HG03064 (cell line): Measurements from ENCODE around the gene SASH1.
A peak's percentile ranks its signal among the peaks of the same experiment; 100 is the strongest.

Source experiments
- ATAC-seq: cut with Tn5 transposase; IDR thresholded peaks from one replicate; pipeline ENCODE4 v1.9.1; 2021; ENCODE audit warnings: low read depth; ENCODE audit not compliant: unreplicated experiment

SASH1 gene

GRCh38 chr6:148342350-148343046 is at the start of gene SASH1:
TSS of gene SASH1 (plus strand) at chr6:148342838. CDS start at chr6:148343068, 230 bp downstream.
- ATAC-seq: peak; percentile 65

GRCh38 chr6:148293181-148293995 is 49.2 kb upstream of the SASH1 start:
- no peak for ATAC-seq

- ATAC-seq: no peak
These were observed 48.6 kb upstream of the SASH1 start for GRCh38 chr6:148294059-148294458.

GRCh38 chr6:148295261-148295887 is 47.3 kb upstream of the SASH1 start:
- no peak for ATAC-seq

DNA sequence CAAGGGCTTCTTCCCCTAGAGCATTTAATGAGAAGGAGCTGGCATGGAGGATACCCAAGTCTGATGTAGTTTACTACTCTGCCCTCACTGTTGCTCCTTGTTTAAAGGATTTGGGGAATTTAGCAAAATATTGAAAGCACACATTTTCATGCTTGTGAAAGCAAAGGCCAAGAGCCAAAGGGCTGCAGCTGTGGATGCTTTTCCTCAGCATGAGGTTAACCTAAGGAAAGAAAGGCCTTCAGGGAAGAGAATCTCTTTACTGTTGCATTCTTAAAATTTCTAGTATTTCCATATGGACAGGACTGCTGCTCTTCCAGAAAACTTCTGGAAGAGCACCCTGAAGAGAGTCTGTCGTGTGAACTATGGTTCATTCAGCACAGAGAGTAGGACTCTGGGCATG is 45.9 kb upstream of the SASH1 start:
- ATAC-seq: no peak

DNA sequence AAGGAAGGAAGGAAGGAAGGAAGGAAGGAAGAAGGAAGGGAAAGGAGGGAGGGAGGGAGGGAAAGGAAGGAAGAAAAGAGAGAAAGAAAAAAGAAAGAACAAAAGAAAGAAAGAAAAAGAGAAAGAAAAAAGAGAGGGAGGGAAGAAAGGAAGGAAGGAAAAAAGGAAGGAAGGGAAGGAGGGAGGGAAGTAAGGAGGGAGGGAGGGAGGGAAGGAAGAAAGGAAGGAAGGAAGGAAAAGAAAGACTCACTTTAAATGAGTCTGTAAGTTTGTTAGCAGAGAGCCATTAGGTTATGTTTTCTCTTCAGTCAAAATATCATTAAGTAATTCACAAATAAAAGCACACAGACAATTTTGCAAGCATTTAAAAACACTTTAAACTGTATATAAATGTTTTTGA is 44.0 kb upstream of the SASH1 start:
- ATAC-seq: no peak

DNA sequence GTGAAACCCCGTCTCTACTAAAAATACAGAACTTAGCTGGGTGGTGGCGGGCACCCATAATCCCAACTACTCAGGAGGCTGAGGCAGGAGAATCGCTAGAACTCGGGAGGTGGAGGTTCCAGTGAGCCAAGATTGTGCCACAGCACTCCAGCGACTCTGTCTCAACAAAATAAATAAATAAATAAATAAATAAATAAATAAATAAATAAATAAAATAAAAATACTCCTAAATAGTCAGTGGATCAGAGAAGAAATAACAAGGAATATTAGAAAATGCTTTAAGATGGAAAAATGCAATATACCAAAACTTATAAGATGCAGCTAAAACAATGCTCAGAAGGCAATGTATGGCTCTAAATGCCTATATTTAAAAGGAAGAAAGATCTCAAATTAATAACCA is 39.0 kb upstream of the SASH1 start:
- no peak for ATAC-seq

DNA sequence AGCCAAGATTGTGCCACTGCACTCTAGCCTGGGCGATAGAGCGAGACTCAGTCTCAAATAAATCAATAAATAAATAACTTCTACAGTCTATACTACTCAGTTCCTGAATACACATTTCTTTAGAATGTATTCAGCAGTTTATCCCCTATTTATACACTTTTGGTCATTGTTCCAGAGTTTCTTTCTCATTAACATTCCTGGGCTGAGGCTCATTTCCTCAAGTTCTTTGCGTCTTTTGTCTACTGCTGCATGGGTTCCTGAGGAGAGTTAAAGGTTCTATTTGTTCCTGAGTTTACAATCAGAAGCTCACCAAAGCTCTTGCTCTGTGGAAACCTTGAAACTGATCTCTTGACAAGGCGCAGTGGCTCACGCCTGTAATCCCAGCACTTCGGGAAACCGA is 37.7 kb upstream of the SASH1 start:
- ATAC-seq: no peak

GRCh38 chr6:148306286-148306685 is 36.4 kb upstream of the SASH1 start:
- no peak for ATAC-seq

DNA sequence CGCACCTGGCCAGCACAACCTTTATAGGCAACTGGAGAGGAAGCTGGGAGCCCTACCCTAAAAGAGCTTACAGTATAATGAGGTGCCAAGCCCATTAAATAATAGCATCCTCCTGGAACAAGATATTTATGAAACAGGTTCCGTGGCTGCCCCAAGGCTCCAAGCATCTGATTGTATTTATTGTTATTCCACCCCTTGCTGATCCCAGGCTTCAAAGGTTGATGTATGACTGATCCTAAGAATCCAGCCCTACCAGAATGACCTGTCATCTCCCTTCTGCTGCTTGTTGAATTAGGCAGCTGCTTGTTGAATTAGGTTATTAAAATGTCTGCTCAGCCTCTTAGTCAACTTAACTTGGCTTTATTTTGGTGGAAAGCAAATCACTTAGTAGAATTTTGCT is 35.2 kb upstream of the SASH1 start:
- ATAC-seq: no peak

GRCh38 chr6:148309301-148309700 is 33.3 kb upstream of the SASH1 start:
- no peak for ATAC-seq

GRCh38 chr6:148311966-148312669 is 30.5 kb upstream of the SASH1 start:
- no peak for ATAC-seq

GRCh38 chr6:148313488-148313887 is 29.1 kb upstream of the SASH1 start:
- no peak for ATAC-seq

- ATAC-seq: no peak
These were observed 26.3 kb upstream of the SASH1 start for GRCh38 chr6:148316308-148316707.

DNA sequence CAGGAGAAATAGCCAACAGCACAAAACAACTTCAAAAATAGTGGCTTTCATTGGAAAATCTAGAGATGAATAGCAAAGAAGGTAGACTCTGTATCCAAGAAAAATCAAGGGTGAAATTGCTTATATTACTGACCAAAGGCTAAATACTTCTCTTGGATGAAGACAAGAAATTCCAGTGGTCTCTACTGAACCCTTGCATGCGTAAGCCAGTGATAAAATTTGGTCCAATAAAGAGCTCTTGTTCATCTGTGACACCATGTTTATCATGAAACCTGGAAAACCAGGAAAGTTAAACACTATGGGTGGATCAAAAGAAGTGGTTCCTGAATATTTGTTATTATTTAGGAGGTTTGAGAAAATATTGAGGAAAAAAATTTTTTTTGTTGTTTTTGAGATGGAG is 25.6 kb upstream of the SASH1 start:
- ATAC-seq: no peak

- ATAC-seq: no peak
These were observed 24.9 kb upstream of the SASH1 start for GRCh38 chr6:148317739-148318138.

DNA sequence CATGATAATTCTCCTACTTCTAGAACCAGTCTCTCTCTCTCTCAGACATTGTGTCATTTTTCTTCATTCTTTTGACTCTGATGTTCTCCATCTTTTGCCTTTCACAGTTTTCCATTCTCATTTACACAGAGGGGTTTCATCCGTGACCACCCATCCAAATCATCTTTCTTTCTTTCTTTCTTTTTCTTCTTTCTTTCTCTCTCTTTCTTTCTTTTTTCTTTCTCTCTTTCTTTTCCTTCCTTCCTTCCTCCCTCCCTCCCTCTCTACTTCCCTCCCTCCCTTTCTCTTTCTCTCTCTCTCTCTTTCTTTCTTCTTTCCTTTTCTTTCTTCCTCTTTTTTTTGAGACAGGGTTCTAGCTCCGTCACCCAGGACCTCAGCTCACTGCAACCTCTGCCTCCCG is 19.9 kb upstream of the SASH1 start:
- no peak for ATAC-seq

DNA sequence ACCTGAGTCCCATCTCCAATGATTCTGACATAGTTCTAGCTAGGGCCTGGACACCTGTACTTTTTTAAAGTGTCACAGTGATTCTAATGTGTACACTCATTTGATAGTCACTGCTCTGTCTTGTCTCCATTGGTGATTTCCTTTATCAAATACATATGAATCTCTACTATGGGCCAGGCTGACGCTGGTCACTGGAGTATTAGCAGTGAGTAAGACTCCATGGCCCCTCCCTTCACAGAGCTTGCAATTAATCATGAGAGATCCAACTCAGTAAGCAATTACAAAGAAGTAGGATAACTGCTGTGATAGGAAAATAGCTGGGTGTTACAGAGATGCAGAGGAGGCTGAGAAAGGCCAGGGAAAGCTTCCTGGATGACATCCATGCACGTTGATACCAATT is 19.3 kb upstream of the SASH1 start:
- ATAC-seq: no peak

DNA sequence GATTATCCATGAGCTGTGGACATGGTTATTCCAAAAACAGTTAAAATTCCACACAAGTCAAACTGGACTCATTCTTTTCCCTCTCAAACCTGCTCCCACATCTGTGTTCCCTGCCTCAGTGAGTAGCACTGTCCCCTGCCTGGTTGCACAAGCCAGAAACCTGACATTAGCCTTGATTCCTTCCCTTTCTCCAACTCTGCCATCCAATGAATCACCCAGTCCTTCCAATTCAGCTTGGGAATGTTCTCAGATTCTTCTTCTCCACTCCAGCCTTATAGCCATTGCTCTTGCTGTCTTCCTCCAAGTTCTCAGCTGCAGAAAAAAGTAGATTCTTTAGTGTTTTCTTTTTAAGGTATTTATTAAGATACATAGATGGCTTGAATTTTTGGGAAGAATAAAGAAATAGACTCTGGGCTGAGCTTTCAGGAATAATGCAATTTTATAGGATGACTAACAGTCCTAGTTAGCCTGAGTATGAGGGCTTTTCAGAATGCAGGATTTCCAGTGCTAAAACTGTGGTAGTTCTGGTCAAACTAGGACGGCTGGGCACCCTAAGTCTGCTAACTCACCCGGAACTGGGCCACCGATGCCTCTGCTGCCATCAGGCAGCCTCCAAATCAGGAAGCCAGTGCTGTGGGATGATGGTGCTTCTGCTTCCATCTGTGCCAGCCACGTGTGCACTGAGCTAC is 18.2 kb upstream of the SASH1 start:
- no peak for ATAC-seq

DNA sequence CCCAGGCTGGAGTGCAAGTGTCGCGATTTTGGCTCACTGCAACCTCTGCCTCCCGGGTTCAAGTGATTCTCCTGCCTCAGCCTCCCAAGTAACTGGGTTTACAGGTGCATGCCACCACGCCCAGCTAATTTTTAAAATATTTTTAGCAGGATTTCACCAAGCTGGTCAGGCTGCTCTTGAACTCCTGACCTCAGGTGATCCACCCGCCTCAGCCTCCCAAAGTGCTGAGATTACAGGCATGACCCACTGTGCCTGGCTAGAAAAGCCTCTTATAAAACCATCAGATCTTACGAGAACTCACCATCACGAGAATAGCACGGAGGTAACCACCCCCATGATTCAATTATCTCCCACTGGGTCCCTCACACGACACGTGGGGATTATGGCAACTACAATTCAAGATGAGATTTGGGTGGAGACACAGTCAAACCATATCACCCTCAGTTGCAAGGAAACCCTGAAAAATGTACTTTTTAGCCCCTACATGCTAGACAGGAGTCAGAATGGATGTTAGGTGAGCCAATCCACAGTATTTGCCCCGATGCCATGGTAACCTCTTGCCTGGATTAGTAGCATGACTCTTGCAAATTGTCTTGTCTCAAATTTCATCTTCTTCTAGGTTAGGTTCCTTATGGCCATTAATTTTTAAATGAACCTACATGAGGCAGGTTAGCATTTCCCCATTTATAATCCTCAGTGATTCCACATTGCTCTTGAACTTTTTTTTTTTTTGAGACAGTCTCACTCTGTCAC is 17.1 kb upstream of the SASH1 start:
- ATAC-seq: no peak
